Neural cell (in vitro differentiated cells): ENCODE measurements around the gene VWA8. TPM values are rescaled to one million over a fixed set of nuclear protein-coding genes. Genes with fewer than 3 reads are reported as not detected.

Experiments
- H2AFZ ChIP-seq: fragments of 200-600, 300-800 bp; sonication (generic), shearing (Covaris generic); 2 replicates; pipeline ENCODE4 v1.6.0; 2014; ENCODE audit warnings: low read depth, mild to moderate bottlenecking, antibody characterized with exemption, low read length, moderate library complexity
- H3F3A ChIP-seq: fragments of 200-600 bp; shearing (Covaris generic); 2 replicates; pipeline ENCODE4 v1.6.1; 2016; ENCODE audit warnings: mild to moderate bottlenecking, moderate library complexity, mixed read lengths, antibody characterized with exemption, low read length; ENCODE audit not compliant: insufficient read depth, poor library complexity, severe bottlenecking
- H3K27ac ChIP-seq: fragments of 200-600, 300-800 bp; sonication (generic), shearing (Covaris generic); 2 replicates; pipeline ENCODE4 v1.5.1; 2014; ENCODE audit warnings: mild to moderate bottlenecking, low read length, moderate library complexity
- H3K27me3 ChIP-seq: fragments of 300-800, 200-600 bp; sonication (generic), shearing (Covaris generic); 2 replicates; pipeline ENCODE4 v1.6.0; 2014; ENCODE audit warnings: mild to moderate bottlenecking, low read depth, low read length, moderate library complexity; ENCODE audit not compliant: insufficient read depth
- H3K36me3 ChIP-seq: fragments of 300-800, 200-600 bp; sonication (generic), shearing (Covaris generic); 2 replicates; pipeline ENCODE4 v1.5.1; 2014; ENCODE audit warnings: mild to moderate bottlenecking, antibody characterized with exemption, low read length, moderate library complexity; ENCODE audit not compliant: insufficient read depth
- H3K4me2 ChIP-seq: fragments of 300-800, 200-600 bp; sonication (generic), shearing (Covaris generic); 2 replicates; pipeline ENCODE4 v1.6.0; 2014; ENCODE audit warnings: mild to moderate bottlenecking, low read length
- H3K4me3 ChIP-seq: fragments of 300-800, 200-600 bp; sonication (generic), shearing (Covaris generic); 2 replicates; pipeline ENCODE4 v1.5.1; 2014; ENCODE audit warnings: mild to moderate bottlenecking, low read length, moderate library complexity
- H3K79me2 ChIP-seq: fragments of 200-600 bp; shearing (Covaris generic); replicated peaks from 2 replicates; pipeline ENCODE4 v1.6.0; 2014; ENCODE audit warnings: mild to moderate bottlenecking, low read length, moderate library complexity; ENCODE audit not compliant: insufficient read depth
- H3K9ac ChIP-seq: fragments of 300-800, 200-600 bp; sonication (generic), shearing (Covaris generic); 2 replicates; pipeline ENCODE4 v1.6.1; 2016; ENCODE audit warnings: mild to moderate bottlenecking, low read length, mixed read lengths
- H3K9me2 ChIP-seq: fragments of 200-600 bp; shearing (Covaris generic); 2 replicates; pipeline ENCODE4 v1.6.1; 2016; ENCODE audit warnings: mild to moderate bottlenecking, low read length, mixed read lengths; ENCODE audit not compliant: insufficient read depth
- H3K9me3 ChIP-seq: fragments of 200-600, 300-800 bp; sonication (generic), shearing (Covaris generic); 2 replicates; pipeline ENCODE4 v1.6.1; 2016; ENCODE audit warnings: mild to moderate bottlenecking, mixed run types, low read length, moderate library complexity, mixed read lengths
- H4K20me1 ChIP-seq: fragments of 200-600 bp; shearing (Covaris generic); 2 replicates; pipeline ENCODE4 v1.6.1; 2016; ENCODE audit warnings: mild to moderate bottlenecking, mixed run types; ENCODE audit not compliant: insufficient read depth
- EP300 ChIP-seq: fragments of 450-650 bp; conservative IDR thresholded peaks from 2 replicates; pipeline ENCODE4 v1.6.1; 2014; ENCODE audit warnings: antibody characterized with exemption, mild to moderate bottlenecking, moderate library complexity; ENCODE audit not compliant: poor library complexity, severe bottlenecking
- EZH2 ChIP-seq: fragments of 200-600, 300-800 bp; shearing (Covaris generic), sonication (generic); IDR thresholded peaks from 2 replicates; pipeline ENCODE4 v1.6.1; 2014; ENCODE audit warnings: antibody characterized with exemption, low read length, borderline replicate concordance, mild to moderate bottlenecking; ENCODE audit not compliant: insufficient read depth, poor library complexity, severe bottlenecking
- MXI1 ChIP-seq: fragments of 450-650 bp; conservative IDR thresholded peaks from 2 replicates; pipeline ENCODE4 v1.6.1; 2014; ENCODE audit warnings: antibody characterized with exemption, mild to moderate bottlenecking; ENCODE audit not compliant: poor library complexity, severe bottlenecking
- POLR2AphosphoS5 ChIP-seq: IDR thresholded peaks from 2 replicates; pipeline ENCODE4 v1.6.1; 2012
- RAD21 ChIP-seq: fragments of 450-650 bp; conservative IDR thresholded peaks from 2 replicates; pipeline ENCODE4 v1.6.1; 2014; ENCODE audit warnings: antibody characterized with exemption, mild to moderate bottlenecking, moderate library complexity
- SMC3 ChIP-seq: fragments of 450-650 bp; conservative IDR thresholded peaks from 2 replicates; pipeline ENCODE4 v1.6.1; 2014; ENCODE audit warnings: antibody characterized with exemption, mild to moderate bottlenecking, moderate library complexity; ENCODE audit not compliant: poor library complexity
- TAF1 ChIP-seq: IDR thresholded peaks from 2 replicates; pipeline ENCODE4 v1.6.1; 2012; ENCODE audit warnings: low read depth
- polyA plus RNA-seq: library from polyadenylated mRNA; depleted of rRNA; stranded (reverse); fragments of >200 nt; gene quantifications from 2 replicates; pipeline ENCODE4 v1.2.3, GENCODE V29; 2014
- TF ChIP-seq, protein P1 (sequence below): fragments of 450-650 bp; IDR thresholded peaks from 2 replicates; pipeline ENCODE4 v1.5.1; 2014; ENCODE audit warnings: antibody characterized with exemption, mild to moderate bottlenecking, moderate library complexity; ENCODE audit not compliant: poor library complexity, severe bottlenecking
- TF ChIP-seq, protein P2 (sequence below): IDR thresholded peaks from 2 replicates; pipeline ENCODE4 v1.6.1; 2012; ENCODE audit warnings: borderline replicate concordance

Gene VWA8
- polyA plus RNA-seq, 1 donor from 2014 or later: 3.6 TPM

DNA sequence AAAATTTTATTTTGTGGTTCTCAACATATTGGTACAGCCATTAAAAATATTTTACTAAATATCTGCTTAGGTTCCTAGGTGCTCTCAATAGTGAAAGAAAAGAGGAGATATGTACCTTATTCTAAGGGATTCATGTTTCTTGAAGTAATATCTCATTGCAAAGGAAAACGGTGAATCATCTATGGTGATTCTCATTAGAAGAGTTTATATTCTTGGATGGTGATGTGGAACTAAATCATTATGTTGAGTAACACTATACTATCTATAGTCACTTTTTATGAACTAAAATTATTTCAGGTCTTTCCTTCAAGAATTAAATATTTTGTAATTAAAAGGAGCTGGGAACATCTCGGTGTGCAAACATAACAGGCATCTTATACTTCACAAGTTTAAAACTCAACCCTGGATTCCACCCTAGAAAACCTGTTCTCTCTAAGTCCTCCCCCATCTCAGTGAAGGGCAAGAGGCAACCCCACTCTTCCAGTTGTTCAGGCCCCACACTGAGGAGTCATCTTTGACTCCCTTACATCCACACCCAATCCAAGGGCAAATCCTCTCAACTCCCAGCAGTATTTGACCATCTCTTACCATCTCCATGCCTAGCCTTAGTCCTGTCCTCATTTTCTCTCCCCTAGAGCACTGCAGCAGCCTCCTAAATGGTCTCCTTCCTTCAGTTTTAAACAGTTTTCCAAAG, 363.4 kb downstream of the VWA8 start:
- H3K4me3 ChIP-seq: no peak overlapping the region
- no peaks in the 10 kb centered on the region for H3K79me2 ChIP-seq
- H3K9me3 ChIP-seq: no peaks in the 10 kb centered on the region
- no peaks in the 10 kb centered on the region for H3K27me3 ChIP-seq
- no peak overlapping the region for H3K9ac ChIP-seq
- H3K27ac ChIP-seq: no peak overlapping the region
- no peak overlapping the region for H2AFZ ChIP-seq
- no peak overlapping the region for H3K4me2 ChIP-seq
- H3K36me3 ChIP-seq: peaks cover 4% of the 10 kb centered on the region
- no peaks in the 10 kb centered on the region for H3F3A ChIP-seq
- no peaks in the 10 kb centered on the region for H4K20me1 ChIP-seq
- TF ChIP-seq, protein P1, sequence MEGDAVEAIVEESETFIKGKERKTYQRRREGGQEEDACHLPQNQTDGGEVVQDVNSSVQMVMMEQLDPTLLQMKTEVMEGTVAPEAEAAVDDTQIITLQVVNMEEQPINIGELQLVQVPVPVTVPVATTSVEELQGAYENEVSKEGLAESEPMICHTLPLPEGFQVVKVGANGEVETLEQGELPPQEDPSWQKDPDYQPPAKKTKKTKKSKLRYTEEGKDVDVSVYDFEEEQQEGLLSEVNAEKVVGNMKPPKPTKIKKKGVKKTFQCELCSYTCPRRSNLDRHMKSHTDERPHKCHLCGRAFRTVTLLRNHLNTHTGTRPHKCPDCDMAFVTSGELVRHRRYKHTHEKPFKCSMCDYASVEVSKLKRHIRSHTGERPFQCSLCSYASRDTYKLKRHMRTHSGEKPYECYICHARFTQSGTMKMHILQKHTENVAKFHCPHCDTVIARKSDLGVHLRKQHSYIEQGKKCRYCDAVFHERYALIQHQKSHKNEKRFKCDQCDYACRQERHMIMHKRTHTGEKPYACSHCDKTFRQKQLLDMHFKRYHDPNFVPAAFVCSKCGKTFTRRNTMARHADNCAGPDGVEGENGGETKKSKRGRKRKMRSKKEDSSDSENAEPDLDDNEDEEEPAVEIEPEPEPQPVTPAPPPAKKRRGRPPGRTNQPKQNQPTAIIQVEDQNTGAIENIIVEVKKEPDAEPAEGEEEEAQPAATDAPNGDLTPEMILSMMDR: no peak
- TF ChIP-seq MXI1: no peak
- no peak for TF ChIP-seq TAF1
- no peak for TF ChIP-seq SMC3
- TF ChIP-seq POLR2AphosphoS5: no peak
- TF ChIP-seq, protein P2, sequence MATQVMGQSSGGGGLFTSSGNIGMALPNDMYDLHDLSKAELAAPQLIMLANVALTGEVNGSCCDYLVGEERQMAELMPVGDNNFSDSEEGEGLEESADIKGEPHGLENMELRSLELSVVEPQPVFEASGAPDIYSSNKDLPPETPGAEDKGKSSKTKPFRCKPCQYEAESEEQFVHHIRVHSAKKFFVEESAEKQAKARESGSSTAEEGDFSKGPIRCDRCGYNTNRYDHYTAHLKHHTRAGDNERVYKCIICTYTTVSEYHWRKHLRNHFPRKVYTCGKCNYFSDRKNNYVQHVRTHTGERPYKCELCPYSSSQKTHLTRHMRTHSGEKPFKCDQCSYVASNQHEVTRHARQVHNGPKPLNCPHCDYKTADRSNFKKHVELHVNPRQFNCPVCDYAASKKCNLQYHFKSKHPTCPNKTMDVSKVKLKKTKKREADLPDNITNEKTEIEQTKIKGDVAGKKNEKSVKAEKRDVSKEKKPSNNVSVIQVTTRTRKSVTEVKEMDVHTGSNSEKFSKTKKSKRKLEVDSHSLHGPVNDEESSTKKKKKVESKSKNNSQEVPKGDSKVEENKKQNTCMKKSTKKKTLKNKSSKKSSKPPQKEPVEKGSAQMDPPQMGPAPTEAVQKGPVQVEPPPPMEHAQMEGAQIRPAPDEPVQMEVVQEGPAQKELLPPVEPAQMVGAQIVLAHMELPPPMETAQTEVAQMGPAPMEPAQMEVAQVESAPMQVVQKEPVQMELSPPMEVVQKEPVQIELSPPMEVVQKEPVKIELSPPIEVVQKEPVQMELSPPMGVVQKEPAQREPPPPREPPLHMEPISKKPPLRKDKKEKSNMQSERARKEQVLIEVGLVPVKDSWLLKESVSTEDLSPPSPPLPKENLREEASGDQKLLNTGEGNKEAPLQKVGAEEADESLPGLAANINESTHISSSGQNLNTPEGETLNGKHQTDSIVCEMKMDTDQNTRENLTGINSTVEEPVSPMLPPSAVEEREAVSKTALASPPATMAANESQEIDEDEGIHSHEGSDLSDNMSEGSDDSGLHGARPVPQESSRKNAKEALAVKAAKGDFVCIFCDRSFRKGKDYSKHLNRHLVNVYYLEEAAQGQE: no peak
- TF ChIP-seq EP300: no peak
- TF ChIP-seq RAD21: no peak
- TF ChIP-seq EZH2: no peak
- H3K9me2 ChIP-seq: no peaks in the 10 kb centered on the region

DNA sequence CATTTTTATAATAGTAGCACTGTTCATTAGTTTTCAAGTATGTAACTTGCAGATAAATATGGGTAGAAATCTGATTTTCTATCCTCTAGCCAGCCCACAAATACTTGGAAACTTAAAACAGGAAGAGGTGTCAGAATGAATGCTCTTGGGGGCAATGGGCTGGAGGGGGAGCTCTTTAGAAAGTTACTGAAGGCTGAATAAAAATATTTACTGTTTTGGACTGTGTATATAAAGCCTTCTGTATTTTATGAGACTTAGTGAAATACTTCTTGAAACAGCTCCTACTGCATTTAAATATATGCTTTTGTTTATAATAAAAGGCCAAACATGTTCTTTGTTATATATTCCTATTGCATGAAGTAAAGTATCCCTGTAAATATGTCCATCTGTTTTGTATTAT, 364.7 kb downstream of the VWA8 start:
- Histone ChIP-seq H4K20me1 (no peaks in the 10 kb centered on the region), H3K9ac (no peak overlapping the region), H3F3A (no peaks in the 10 kb centered on the region), H3K36me3 (peaks cover 4% of the 10 kb centered on the region), H3K9me2 (no peaks in the 10 kb centered on the region), H3K27me3 (no peaks in the 10 kb centered on the region), H3K4me2 (no peak overlapping the region), H3K9me3 (no peaks in the 10 kb centered on the region), H3K4me3 (no peak overlapping the region), H3K79me2 (no peaks in the 10 kb centered on the region), H2AFZ (no peak overlapping the region), H3K27ac (no peak overlapping the region)
- no peak for TF ChIP-seq EP300
- TF ChIP-seq POLR2AphosphoS5: no peak
- no peak for TF ChIP-seq RAD21
- no peak for TF ChIP-seq EZH2
- no peak for TF ChIP-seq MXI1
- TF ChIP-seq SMC3: no peak
